ENCODE measurements around the gene HMGB1. TPM values are rescaled to one million over a fixed set of nuclear protein-coding genes. Genes with fewer than 3 reads are reported as not detected.

HMGB1 gene
- total RNA-seq, 3 donors from 2014 or later (not counting 1 experiment from before 2014, with no cell fraction given), result 397 to 449 (median 409) TPM

GRCh38 chr13:30499338-30499737 is 33.6 kb upstream of the HMGB1 start:
- 49% methylated on average over 3 of the region's 3 CpGs for WGBS (ENCODE audit: insufficient coverage)
- H3K4me1 Mint-ChIP-seq, result peaks cover 0 to 5% of the 10 kb centered on the region in 2 donors
- no peak overlapping the region for H3K4me3 Mint-ChIP-seq
- H3K27me3 Mint-ChIP-seq (ENCODE audit: low read depth in 2 of 2), result no peaks in the 10 kb centered on the region
- Histone ChIP-seq H3K27me3 (ENCODE audit: control insufficient read depth, insufficient read depth, low read length) (no peaks in the 10 kb centered on the region), H3K9me3 (ENCODE audit: control insufficient read depth, insufficient read depth, low read length) (no peaks in the 10 kb centered on the region), H3K4me1 (ENCODE audit: control insufficient read depth, insufficient read depth, low read length) (no peaks in the 10 kb centered on the region), H3K36me3 (ENCODE audit: control insufficient read depth, insufficient read depth, low read length) (no peaks in the 10 kb centered on the region), H3K4me3 (ENCODE audit: low read length) (no peak overlapping the region), H3K27ac (ENCODE audit: low read length) (no peak overlapping the region)
- no peaks in the 10 kb centered on the region for H3K36me3 Mint-ChIP-seq
- H3K27ac Mint-ChIP-seq, result no peak overlapping the region
- no peak for TF ChIP-seq CTCF (IDR thresholded peaks at IDR 0.05)
- no peaks in the 10 kb centered on the region for H3K9me3 Mint-ChIP-seq
- intact Hi-C loops (cut with micrococcal nuclease), result no loop called here
- no peak for ATAC-seq
- no peak for DNase-seq

DNA sequence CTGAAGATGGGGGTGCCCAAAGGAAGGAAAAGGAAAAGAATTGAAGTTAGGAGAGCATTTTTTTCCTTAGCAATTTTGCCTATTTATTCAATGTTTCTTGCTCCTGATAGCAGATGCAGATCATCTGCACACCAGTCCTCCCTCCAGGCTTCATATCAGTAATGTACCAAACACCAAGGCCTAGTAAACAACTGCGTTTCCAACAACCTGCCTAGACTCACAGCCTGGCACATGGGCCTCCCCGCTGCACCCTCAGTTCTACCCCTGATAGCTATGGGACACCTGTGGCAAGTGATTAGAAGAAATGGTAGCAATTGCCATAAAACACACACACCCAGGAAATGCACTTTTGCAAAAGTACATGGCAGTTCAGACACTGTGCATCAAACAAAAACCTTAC is 30.4 kb upstream of the HMGB1 start:
- Histone ChIP-seq H3K9me3 (ENCODE audit: control insufficient read depth, insufficient read depth, low read length) (no peaks in the 10 kb centered on the region), H3K4me1 (ENCODE audit: control insufficient read depth, insufficient read depth, low read length) (no peaks in the 10 kb centered on the region), H3K27me3 (ENCODE audit: control insufficient read depth, insufficient read depth, low read length) (no peaks in the 10 kb centered on the region), H3K4me3 (ENCODE audit: low read length) (no peak overlapping the region), H3K27ac (ENCODE audit: low read length) (no peak overlapping the region), H3K36me3 (ENCODE audit: control insufficient read depth, insufficient read depth, low read length) (no peaks in the 10 kb centered on the region)
- Mint-ChIP-seq H3K4me1 (peaks cover 0 to 5% of the 10 kb centered on the region in 2 donors), H3K36me3 (no peaks in the 10 kb centered on the region), H3K4me3 (no peak overlapping the region), H3K27ac (no peak overlapping the region), H3K9me3 (no peaks in the 10 kb centered on the region), H3K27me3 (ENCODE audit: low read depth in 2 of 2) (no peaks in the 10 kb centered on the region)
- intact Hi-C loops (cut with micrococcal nuclease), result no loop called here
- WGBS (ENCODE audit: insufficient coverage), result 100% methylated on average over 2 of the region's 2 CpGs
- no peak for ATAC-seq
- TF ChIP-seq CTCF (IDR thresholded peaks at IDR 0.05), result no peak
- no peak for DNase-seq

DNA sequence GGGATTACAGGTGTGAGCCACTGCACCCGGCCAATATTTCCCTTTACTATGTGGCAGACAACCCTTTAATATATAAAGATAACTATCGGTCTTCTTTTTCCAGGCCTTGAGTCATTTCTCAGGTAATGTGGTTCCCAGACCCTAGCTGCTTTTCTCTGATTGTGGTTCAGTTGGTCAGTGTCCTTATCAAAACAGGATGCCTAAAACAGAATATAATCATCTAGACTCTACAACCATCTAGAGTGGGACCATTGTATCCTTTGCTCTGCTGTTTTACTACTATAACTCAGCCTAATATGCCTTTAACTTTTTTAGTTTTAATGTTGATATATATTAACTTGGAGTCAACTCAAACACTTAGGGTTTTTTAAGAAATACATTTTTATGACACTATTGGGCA is 30.0 kb upstream of the HMGB1 start:
- Histone ChIP-seq H3K9me3 (ENCODE audit: control insufficient read depth, insufficient read depth, low read length) (no peaks in the 10 kb centered on the region), H3K36me3 (ENCODE audit: control insufficient read depth, insufficient read depth, low read length) (no peaks in the 10 kb centered on the region), H3K27ac (ENCODE audit: low read length) (no peak overlapping the region), H3K4me1 (ENCODE audit: control insufficient read depth, insufficient read depth, low read length) (no peaks in the 10 kb centered on the region), H3K4me3 (ENCODE audit: low read length) (no peak overlapping the region), H3K27me3 (ENCODE audit: control insufficient read depth, insufficient read depth, low read length) (no peaks in the 10 kb centered on the region)
- no peak overlapping the region for H3K27ac Mint-ChIP-seq
- no peak for ATAC-seq
- no peak for TF ChIP-seq CTCF (IDR thresholded peaks at IDR 0.05)
- no peaks in the 10 kb centered on the region for H3K9me3 Mint-ChIP-seq
- no peak overlapping the region for H3K4me3 Mint-ChIP-seq
- intact Hi-C loops (cut with micrococcal nuclease), result no loop called here
- no peaks in the 10 kb centered on the region for H3K27me3 Mint-ChIP-seq (ENCODE audit: low read depth in 2 of 2)
- H3K4me1 Mint-ChIP-seq, result peaks cover 0 to 5% of the 10 kb centered on the region in 2 donors
- no peaks in the 10 kb centered on the region for H3K36me3 Mint-ChIP-seq
- WGBS (ENCODE audit: insufficient coverage), result 53% methylated on average over 2 of the region's 2 CpGs
- no peak for DNase-seq

- H3K4me3 ChIP-seq (ENCODE audit: low read length), result no peak overlapping the region
- TF ChIP-seq CTCF (IDR thresholded peaks at IDR 0.05), result no peak
- H3K27me3 Mint-ChIP-seq (ENCODE audit: low read depth in 2 of 2), result no peaks in the 10 kb centered on the region
- ATAC-seq (no peak), DNase-seq (no peak)
- no peak overlapping the region for H3K4me3 Mint-ChIP-seq
- no peaks in the 10 kb centered on the region for H3K36me3 Mint-ChIP-seq
- H3K9me3 ChIP-seq (ENCODE audit: control insufficient read depth, insufficient read depth, low read length), result no peaks in the 10 kb centered on the region
- no peaks in the 10 kb centered on the region for H3K9me3 Mint-ChIP-seq
- no peaks in the 10 kb centered on the region for H3K27me3 ChIP-seq (ENCODE audit: control insufficient read depth, insufficient read depth, low read length)
- intact Hi-C loops (cut with micrococcal nuclease), result no loop called here
- H3K4me1 Mint-ChIP-seq, result no peaks in the 10 kb centered on the region
- H3K27ac Mint-ChIP-seq, result no peak overlapping the region
- no peaks in the 10 kb centered on the region for H3K36me3 ChIP-seq (ENCODE audit: control insufficient read depth, insufficient read depth, low read length)
- H3K27ac ChIP-seq (ENCODE audit: low read length), result no peak overlapping the region
- H3K4me1 ChIP-seq (ENCODE audit: control insufficient read depth, insufficient read depth, low read length), result no peaks in the 10 kb centered on the region
- 95% methylated on average over 3 of the region's 4 CpGs for WGBS (ENCODE audit: insufficient coverage)
Measured at GRCh38 chr13:30493658-30494381, 28.1 kb upstream of the HMGB1 start.
